Epithelial cell of esophagus (primary cell): ENCODE measurements around the gene TTLL4.

Experiments used
- DNase-seq: peaks from one replicate; pipeline ENCODE4 v3.0.0; 2010; ENCODE audit warnings: low read depth
- H3K4me3 ChIP-seq: 2 replicates; pipeline ENCODE4 v1.5.1; 2011; ENCODE audit warnings: mild to moderate bottlenecking, low read length, control low read depth
- CTCF ChIP-seq: IDR thresholded peaks from 2 replicates; pipeline ENCODE4 v1.5.1; 2011; ENCODE audit warnings: low read depth, mild to moderate bottlenecking, low read length, control low read depth, inconsistent platforms; ENCODE audit not compliant: insufficient read depth; ENCODE audit errors: missing control alignments

Gene TTLL4

GRCh38 chr2:218713922-218714321 lies 3.3 kb downstream of the TTLL4 start:
- TF ChIP-seq CTCF = no peak
- no peak for DNase-seq
- no peak overlapping the region for H3K4me3 ChIP-seq

GRCh38 chr2:218716070-218716469 lies 5.4 kb downstream of the TTLL4 start:
- no peak for TF ChIP-seq CTCF
- DNase-seq = peak; percentile 29
- H3K4me3 ChIP-seq = no peak overlapping the region

GRCh38 chr2:218717262-218717661 lies 6.6 kb downstream of the TTLL4 start:
- no peak for TF ChIP-seq CTCF
- H3K4me3 ChIP-seq = no peak overlapping the region
- peak; percentile 67 for DNase-seq

GRCh38 chr2:218718058-218718457 lies 7.4 kb downstream of the TTLL4 start:
- no peak overlapping the region for H3K4me3 ChIP-seq
- DNase-seq = no peak
- TF ChIP-seq CTCF = no peak

GRCh38 chr2:218719457-218719856 lies 8.8 kb downstream of the TTLL4 start:
- no peak overlapping the region for H3K4me3 ChIP-seq
- DNase-seq = no peak
- no peak for TF ChIP-seq CTCF

GRCh38 chr2:218720048-218721041 lies 9.7 kb downstream of the TTLL4 start:
- no peak overlapping the region for H3K4me3 ChIP-seq
- TF ChIP-seq CTCF = no peak
- no peak for DNase-seq
